SK-N-SH treated with all-trans-retinoic acid at 6 μM for 48 hours (cell line): ENCODE results near the gene REG1B.

Experiments used
- ATAC-seq: fragments of 200-7000 bp; cut with Tn5 transposase; 3 replicates; pipeline ENCODE4 v1.9.1; 2020; ENCODE audit warnings: mild to moderate bottlenecking, moderate library complexity
- ARNTL ChIP-seq: fragments of 450-650 bp; formaldehyde crosslinking; IDR thresholded peaks from 2 replicates; pipeline ENCODE4 v1.5.0; 2020; ENCODE audit warnings: low read depth, mild to moderate bottlenecking, moderate library complexity, borderline replicate concordance
- BACH2 ChIP-seq: fragments of 250-450 bp; sonication (Bioruptor Pico); IDR thresholded peaks from 2 replicates; pipeline ENCODE4 v1.9.0; 2021; ENCODE audit warnings: mild to moderate bottlenecking, borderline replicate concordance
- CREB5 ChIP-seq: fragments of 250-450 bp; sonication (Bioruptor Pico); IDR thresholded peaks from 2 replicates; pipeline ENCODE4 v1.5.1; 2020; ENCODE audit warnings: low read depth, mild to moderate bottlenecking, moderate library complexity
- CSDC2 ChIP-seq: fragments of 250-450 bp; sonication (Bioruptor Pico); IDR thresholded peaks from 2 replicates; pipeline ENCODE4 v1.5.0; 2020; ENCODE audit warnings: mild to moderate bottlenecking, moderate library complexity
- CSRNP3 ChIP-seq: fragments of 250-450 bp; sonication (Bioruptor Pico); IDR thresholded peaks from 2 replicates; pipeline ENCODE4 v1.5.1; 2021; ENCODE audit warnings: mild to moderate bottlenecking, moderate library complexity
- ESRRG ChIP-seq: fragments of 250-450 bp; sonication (Bioruptor Pico); IDR thresholded peaks from 2 replicates; pipeline ENCODE4 v1.6.1; 2021; ENCODE audit warnings: mild to moderate bottlenecking
- GLIS3 ChIP-seq: fragments of 250-450 bp; sonication (Bioruptor Pico); IDR thresholded peaks from 2 replicates; pipeline ENCODE4 v1.5.0; 2020; ENCODE audit warnings: mild to moderate bottlenecking, moderate library complexity
- OSR1 ChIP-seq: fragments of 250-450 bp; sonication (Bioruptor Pico); IDR thresholded peaks from 2 replicates; pipeline ENCODE4 v1.8.0; 2022; ENCODE audit warnings: moderate library complexity, mild to moderate bottlenecking, inconsistent platforms
- PATZ1 ChIP-seq: fragments of 250-450 bp; sonication (Bioruptor Pico); IDR thresholded peaks from 2 replicates; pipeline ENCODE4 v1.8.0; 2020; ENCODE audit warnings: mild to moderate bottlenecking, moderate library complexity, borderline replicate concordance
- PPARA ChIP-seq: fragments of 250-450 bp; sonication (Bioruptor Pico); IDR thresholded peaks from 2 replicates; pipeline ENCODE4 v1.5.0; 2020; ENCODE audit warnings: mild to moderate bottlenecking, borderline replicate concordance
- RARB ChIP-seq: fragments of 250-450 bp; sonication (Bioruptor Pico); IDR thresholded peaks from 2 replicates; pipeline ENCODE4 v1.8.0; 2021; ENCODE audit warnings: mild to moderate bottlenecking, moderate library complexity
- SNAI2 ChIP-seq: fragments of 250-450 bp; sonication (Bioruptor Pico); IDR thresholded peaks from 2 replicates; pipeline ENCODE4 v1.5.0; 2020; ENCODE audit warnings: mild to moderate bottlenecking, moderate library complexity
- TCF4 ChIP-seq: fragments of 250-450 bp; sonication (Bioruptor Pico); IDR thresholded peaks from 2 replicates; pipeline ENCODE4 v1.8.0; 2021; ENCODE audit warnings: mild to moderate bottlenecking, moderate library complexity, borderline replicate concordance
- TSHZ2 ChIP-seq: fragments of 250-450 bp; sonication (Bioruptor Pico); IDR thresholded peaks from 2 replicates; pipeline ENCODE4 v1.5.0; 2020; ENCODE audit warnings: mild to moderate bottlenecking, moderate library complexity
- ZC3H10 ChIP-seq: fragments of 250-450 bp; sonication (Bioruptor Pico); IDR thresholded peaks from 2 replicates; pipeline ENCODE4 v1.5.1; 2021; ENCODE audit warnings: mild to moderate bottlenecking, moderate library complexity
- ZFP3 ChIP-seq: fragments of 250-450 bp; sonication (Bioruptor Pico); IDR thresholded peaks from 2 replicates; pipeline ENCODE4 v1.5.0; 2020; ENCODE audit warnings: mild to moderate bottlenecking, moderate library complexity
- ZFP30 ChIP-seq: fragments of 450-650 bp; formaldehyde crosslinking; IDR thresholded peaks from 2 replicates; pipeline ENCODE4 v1.5.0; 2022; ENCODE audit warnings: mild to moderate bottlenecking, moderate library complexity
- ZNF565 ChIP-seq: fragments of 450-650 bp; formaldehyde crosslinking; conservative IDR thresholded peaks from 2 replicates; pipeline ENCODE4 v1.5.0; 2020; ENCODE audit warnings: low read depth, mild to moderate bottlenecking, moderate library complexity
- ZNF70 ChIP-seq: fragments of 450-650 bp; formaldehyde crosslinking; IDR thresholded peaks from 2 replicates; pipeline ENCODE4 v1.5.0; 2020; ENCODE audit warnings: mild to moderate bottlenecking, moderate library complexity
- ZNF8 ChIP-seq: fragments of 450-650 bp; formaldehyde crosslinking; IDR thresholded peaks from 2 replicates; pipeline ENCODE4 v1.5.0; 2020; ENCODE audit warnings: mild to moderate bottlenecking, moderate library complexity
- TF ChIP-seq, protein P1 (sequence below): fragments of 250-450 bp; sonication (Bioruptor Pico); IDR thresholded peaks from 2 replicates; pipeline ENCODE4 v1.8.0; 2021; ENCODE audit warnings: low read depth, mild to moderate bottlenecking, moderate library complexity, borderline replicate concordance

REG1B gene

DNA sequence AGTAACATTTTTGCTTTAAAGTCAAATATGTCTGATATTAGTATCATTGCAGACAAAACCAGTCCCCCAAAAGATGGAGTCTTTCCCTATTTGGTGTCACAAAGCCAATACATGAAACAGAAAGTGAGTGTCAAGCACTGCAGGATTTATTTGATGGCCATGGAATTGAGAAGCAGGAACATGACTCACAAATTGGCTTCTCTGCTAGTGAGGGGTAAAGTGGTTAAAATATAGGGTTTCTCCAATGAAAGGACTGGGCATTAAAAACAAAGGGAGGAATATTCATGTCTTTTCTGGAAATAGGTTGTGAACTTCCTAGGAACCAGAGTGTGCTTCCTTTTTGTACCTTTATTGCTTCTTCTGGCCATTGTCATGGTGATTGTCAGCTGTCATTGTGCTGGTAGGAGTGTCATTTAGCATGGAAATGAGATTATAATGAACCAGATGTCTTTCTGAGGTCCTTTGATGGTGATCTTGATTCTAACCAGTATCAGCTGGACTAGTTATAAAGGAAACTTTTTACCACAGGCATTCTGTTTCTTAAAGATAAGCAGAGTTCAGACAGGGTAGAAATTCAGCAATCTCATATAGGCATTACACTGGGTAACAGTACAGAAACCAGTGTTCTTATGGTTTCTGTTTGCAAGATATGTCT is 4.1 kb downstream of the REG1B start (continued):
- TF ChIP-seq CREB5 (CRISPR knock-in tag) (no peak), TCF4 (CRISPR knock-in tag) (no peak; the same call in 1 of the 2 replicates)

DNA sequence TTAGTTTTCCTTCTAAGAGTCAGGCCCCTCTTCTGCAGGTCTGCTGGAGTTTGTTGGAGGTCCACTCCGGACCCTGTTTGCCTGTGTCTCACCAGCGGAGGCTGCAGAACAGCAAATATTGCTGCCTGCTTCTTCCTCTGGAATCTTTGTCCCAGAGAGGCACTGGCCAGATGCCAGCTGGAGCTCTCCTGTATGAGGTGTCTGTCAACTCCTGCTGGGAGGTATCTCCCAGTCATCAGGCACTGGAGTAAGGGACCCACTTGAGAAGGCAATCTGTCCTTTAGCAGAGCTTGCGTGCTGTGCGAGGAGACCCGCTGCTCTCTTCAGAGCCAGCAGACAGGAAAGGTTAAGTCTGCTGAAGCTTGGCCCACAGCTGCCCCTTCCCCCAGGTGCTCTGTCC is 4.8 kb downstream of the REG1B start:
- no peak for ATAC-seq
- no peak for TF ChIP-seq ZFP3 (CRISPR knock-in tag)
- no peak for TF ChIP-seq OSR1
- no peak for TF ChIP-seq ZNF565 (CRISPR knock-in tag)
- TF ChIP-seq BACH2 (CRISPR knock-in tag), result no peak
- TF ChIP-seq TSHZ2 (CRISPR knock-in tag), result no peak
- no peak for TF ChIP-seq CSRNP3
- no peak for TF ChIP-seq ZNF70 (CRISPR knock-in tag)
- no peak for TF ChIP-seq GLIS3 (CRISPR knock-in tag)
- no peak for TF ChIP-seq RARB (CRISPR knock-in tag)
- TF ChIP-seq ZC3H10, result no peak
- TF ChIP-seq CSDC2 (CRISPR knock-in tag), result no peak
- TF ChIP-seq, protein P1, sequence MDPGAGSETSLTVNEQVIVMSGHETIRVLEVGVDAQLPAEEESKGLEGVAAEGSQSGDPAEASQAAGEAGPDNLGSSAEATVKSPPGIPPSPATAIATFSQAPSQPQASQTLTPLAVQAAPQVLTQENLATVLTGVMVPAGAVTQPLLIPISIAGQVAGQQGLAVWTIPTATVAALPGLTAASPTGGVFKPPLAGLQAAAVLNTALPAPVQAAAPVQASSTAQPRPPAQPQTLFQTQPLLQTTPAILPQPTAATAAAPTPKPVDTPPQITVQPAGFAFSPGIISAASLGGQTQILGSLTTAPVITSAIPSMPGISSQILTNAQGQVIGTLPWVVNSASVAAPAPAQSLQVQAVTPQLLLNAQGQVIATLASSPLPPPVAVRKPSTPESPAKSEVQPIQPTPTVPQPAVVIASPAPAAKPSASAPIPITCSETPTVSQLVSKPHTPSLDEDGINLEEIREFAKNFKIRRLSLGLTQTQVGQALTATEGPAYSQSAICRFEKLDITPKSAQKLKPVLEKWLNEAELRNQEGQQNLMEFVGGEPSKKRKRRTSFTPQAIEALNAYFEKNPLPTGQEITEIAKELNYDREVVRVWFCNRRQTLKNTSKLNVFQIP, result no peak
- TF ChIP-seq PATZ1 (CRISPR knock-in tag), result no peak
- no peak for TF ChIP-seq PPARA (CRISPR knock-in tag)
- no peak for TF ChIP-seq CREB5 (CRISPR knock-in tag)

- no peak for ATAC-seq
Observed at GRCh38 chr2:79071078-79071477, 16.7 kb downstream of the REG1B start.

GRCh38 chr2:79065201-79065600 is 22.6 kb downstream of the REG1B start:
- no peak for ATAC-seq
- TF ChIP-seq ZNF70 (CRISPR knock-in tag) (no peak), ZC3H10 (no peak), BACH2 (CRISPR knock-in tag) (no peak), RARB (CRISPR knock-in tag) (no peak), SNAI2 (no peak), TSHZ2 (CRISPR knock-in tag) (no peak), ARNTL (CRISPR knock-in tag) (no peak), ZNF8 (CRISPR knock-in tag) (no peak), ZFP3 (CRISPR knock-in tag) (no peak), ESRRG (CRISPR knock-in tag) (no peak), GLIS3 (CRISPR knock-in tag) (no peak)
- TF ChIP-seq, protein P1, result no peak

More at GRCh38 chr2:79071078-79071477, 16.7 kb downstream of the REG1B start:
- TF ChIP-seq CSDC2 (CRISPR knock-in tag) (no peak), ZFP30 (no peak)
